ENCODE results near the gene MYO3B.
"Not testable (repeated sequence)": the region's sequence is repeated elsewhere in the genome, so short reads cannot be mapped to it uniquely, and the experiment has no call there.

Gene MYO3B

GRCh38 chr2:170163411-170164065 lies 14.4 kb upstream of the MYO3B start:
- no peak for DNase-seq

GRCh38 chr2:170165129-170165528 lies 12.8 kb upstream of the MYO3B start:
- DNase-seq: no peak

- no peak for DNase-seq
These were observed 11.2 kb upstream of the MYO3B start for GRCh38 chr2:170166735-170167134.

- DNase-seq: peak; percentile 98
These were observed 7.5 kb upstream of the MYO3B start for GRCh38 chr2:170170281-170171040.

GRCh38 chr2:170176212-170176611 lies 1.7 kb upstream of the MYO3B start:
- DNase-seq: peak; percentile 76

- peak; percentile 83 for DNase-seq
These were observed 2.2 kb downstream of the MYO3B start for GRCh38 chr2:170180031-170180566.

GRCh38 chr2:170181602-170182001 lies 3.7 kb downstream of the MYO3B start:
- DNase-seq: no peak

GRCh38 chr2:170185319-170185718 lies 7.4 kb downstream of the MYO3B start:
- DNase-seq: no peak

GRCh38 chr2:170189757-170190156 lies 11.8 kb downstream of the MYO3B start:
- no peak for DNase-seq

GRCh38 chr2:170190172-170190571 lies 12.2 kb downstream of the MYO3B start:
- DNase-seq: no peak

- no peak for DNase-seq
These were observed 13.4 kb downstream of the MYO3B start for GRCh38 chr2:170191166-170191866.

- DNase-seq: no peak
These were observed 19.0 kb downstream of the MYO3B start for GRCh38 chr2:170196963-170197362.

- no peak for DNase-seq
These were observed 23.3 kb downstream of the MYO3B start for GRCh38 chr2:170201275-170201674.

- no peak for DNase-seq
These were observed 23.9 kb downstream of the MYO3B start for GRCh38 chr2:170201734-170202393.

GRCh38 chr2:170202437-170202836 lies 24.5 kb downstream of the MYO3B start:
- no peak for DNase-seq

- DNase-seq: no peak
These were observed 26.5 kb downstream of the MYO3B start for GRCh38 chr2:170204298-170204951.

- DNase-seq: no peak
These were observed 28.3 kb downstream of the MYO3B start for GRCh38 chr2:170206246-170206645.

- DNase-seq: no peak
These were observed 29.0 kb downstream of the MYO3B start for GRCh38 chr2:170206805-170207407.

- no peak for DNase-seq
These were observed 30.0 kb downstream of the MYO3B start for GRCh38 chr2:170207901-170208300.

- DNase-seq: no peak
These were observed 31.0 kb downstream of the MYO3B start for GRCh38 chr2:170208967-170209366.

- no peak for DNase-seq
These were observed 34.8 kb downstream of the MYO3B start for GRCh38 chr2:170212625-170213280.

- DNase-seq: not testable (repeated sequence)
These were observed 35.3 kb downstream of the MYO3B start for GRCh38 chr2:170213281-170213625.

Measured in NCI-H82 (cell line).